Chondrocyte (in vitro differentiated cells): ENCODE data around the gene STXBP5. TPM values are rescaled to one million over a fixed set of nuclear protein-coding genes. Genes with fewer than 3 reads are reported as not detected.

ENCODE experiments used
- DNase-seq: peaks from one replicate; pipeline ENCODE4 v3.0.0; 2021; ENCODE audit warnings: mixed read lengths, low spot score
- H3K27ac Mint-ChIP-seq: one replicate; pipeline ENCODE4 v1.8.0; 2021; ENCODE audit warnings: mild to moderate bottlenecking, moderate library complexity, mixed read lengths; ENCODE audit not compliant: unreplicated experiment
- H3K27me3 Mint-ChIP-seq: 2 replicates; pipeline ENCODE4 v1.8.0; 2021; ENCODE audit warnings: low read depth, mixed read lengths
- H3K36me3 Mint-ChIP-seq: 2 replicates; pipeline ENCODE4 v1.8.0; 2021; ENCODE audit warnings: low read depth, mixed read lengths
- H3K4me1 Mint-ChIP-seq: 2 replicates; pipeline ENCODE4 v1.8.0; 2021; ENCODE audit warnings: low read depth, mild to moderate bottlenecking, mixed read lengths
- H3K4me3 Mint-ChIP-seq: one replicate; pipeline ENCODE4 v1.8.0; 2021; ENCODE audit warnings: mild to moderate bottlenecking, moderate library complexity, mixed read lengths; ENCODE audit not compliant: unreplicated experiment
- H3K9me3 Mint-ChIP-seq: 2 replicates; pipeline ENCODE4 v1.8.0; 2021; ENCODE audit warnings: low read depth, mixed read lengths
- total RNA-seq: library from RNA; stranded (reverse); gene quantifications from 3 replicates; pipeline ENCODE4 v1.2.1, GENCODE V29; 2021
- TF ChIP-seq, protein P1 (sequence below): fragments of 200-600 bp; sonication (generic); IDR thresholded peaks from 2 replicates; pipeline ENCODE4 v1.5.0; 2021; ENCODE audit warnings: antibody characterized with exemption, mild to moderate bottlenecking, moderate library complexity

The STXBP5 gene
- total RNA-seq, 1 donor from 2014 or later = 30.8 TPM

DNA sequence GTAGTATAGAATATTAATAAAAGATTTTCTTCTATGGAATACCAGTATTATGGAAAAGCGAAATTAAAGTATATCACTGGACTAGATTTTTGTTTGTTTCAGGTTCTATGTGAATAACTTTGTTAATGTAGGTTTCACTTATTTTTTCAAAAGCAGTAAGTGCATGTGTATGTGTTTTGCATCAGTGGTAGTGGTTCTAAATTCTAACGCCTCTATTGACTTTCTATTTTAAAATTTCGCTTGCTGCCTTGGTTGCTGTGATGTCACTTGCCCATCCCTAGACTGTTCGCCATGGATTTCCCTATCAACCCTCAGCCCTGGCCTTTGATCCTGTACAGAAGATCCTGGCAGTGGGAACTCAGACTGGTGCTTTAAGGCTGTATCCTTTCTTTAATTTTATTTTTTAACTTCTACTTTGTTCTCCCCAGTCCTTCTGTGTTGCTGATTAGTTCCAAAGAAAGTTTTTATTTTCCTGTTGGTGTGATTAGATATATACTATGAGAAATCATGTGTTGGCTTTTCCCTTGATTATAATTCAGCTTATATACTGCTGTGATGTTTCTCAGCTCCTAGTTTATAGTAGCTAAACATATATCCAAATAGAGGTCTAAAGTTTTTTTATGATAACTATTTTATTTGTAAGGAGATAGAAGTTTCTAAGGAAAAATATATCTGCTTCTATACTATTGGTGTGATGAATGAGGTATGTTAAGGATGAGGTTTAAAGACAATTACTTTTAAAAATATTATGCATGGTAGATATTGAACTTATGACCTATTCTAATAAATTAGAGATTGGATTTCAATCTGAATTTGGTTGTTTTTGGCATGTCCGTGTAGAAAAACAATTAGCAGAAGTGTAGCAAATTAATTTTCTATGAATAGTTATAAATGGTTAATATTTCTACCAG lies 1.7 kb downstream of the STXBP5 start:
- TF ChIP-seq, protein P1, sequence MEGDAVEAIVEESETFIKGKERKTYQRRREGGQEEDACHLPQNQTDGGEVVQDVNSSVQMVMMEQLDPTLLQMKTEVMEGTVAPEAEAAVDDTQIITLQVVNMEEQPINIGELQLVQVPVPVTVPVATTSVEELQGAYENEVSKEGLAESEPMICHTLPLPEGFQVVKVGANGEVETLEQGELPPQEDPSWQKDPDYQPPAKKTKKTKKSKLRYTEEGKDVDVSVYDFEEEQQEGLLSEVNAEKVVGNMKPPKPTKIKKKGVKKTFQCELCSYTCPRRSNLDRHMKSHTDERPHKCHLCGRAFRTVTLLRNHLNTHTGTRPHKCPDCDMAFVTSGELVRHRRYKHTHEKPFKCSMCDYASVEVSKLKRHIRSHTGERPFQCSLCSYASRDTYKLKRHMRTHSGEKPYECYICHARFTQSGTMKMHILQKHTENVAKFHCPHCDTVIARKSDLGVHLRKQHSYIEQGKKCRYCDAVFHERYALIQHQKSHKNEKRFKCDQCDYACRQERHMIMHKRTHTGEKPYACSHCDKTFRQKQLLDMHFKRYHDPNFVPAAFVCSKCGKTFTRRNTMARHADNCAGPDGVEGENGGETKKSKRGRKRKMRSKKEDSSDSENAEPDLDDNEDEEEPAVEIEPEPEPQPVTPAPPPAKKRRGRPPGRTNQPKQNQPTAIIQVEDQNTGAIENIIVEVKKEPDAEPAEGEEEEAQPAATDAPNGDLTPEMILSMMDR = no peak
- Mint-ChIP-seq H3K27ac (peak overlapping the region; percentile 84), H3K27me3 (no peaks in the 10 kb centered on the region), H3K36me3 (peaks cover 2% of the 10 kb centered on the region), H3K4me3 (peak overlapping the region; percentile 97), H3K9me3 (no peaks in the 10 kb centered on the region), H3K4me1 (peaks cover 55% of the 10 kb centered on the region)
- no peak for DNase-seq

DNA sequence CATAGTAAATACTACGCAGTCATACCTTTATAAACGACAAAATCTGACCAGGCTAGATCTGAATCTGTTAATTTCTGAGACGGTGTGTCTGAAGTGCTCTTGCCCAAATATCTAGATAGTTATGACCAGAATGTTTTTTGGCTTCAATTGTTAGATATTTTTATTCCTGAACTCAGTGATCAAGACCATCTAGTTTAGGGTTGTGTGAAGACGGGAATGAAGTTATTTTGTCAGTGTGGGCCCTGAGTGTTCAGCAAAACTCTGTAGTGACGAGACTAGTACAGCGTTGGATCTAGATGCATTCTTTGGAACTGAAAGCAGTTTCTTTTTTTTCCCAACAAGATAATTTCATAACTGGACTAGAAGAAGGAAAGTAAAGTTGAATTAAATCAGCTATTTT lies 3.1 kb downstream of the STXBP5 start:
- Mint-ChIP-seq H3K36me3 (peaks cover 4% of the 10 kb centered on the region), H3K9me3 (no peaks in the 10 kb centered on the region), H3K27me3 (no peaks in the 10 kb centered on the region), H3K27ac (peak overlapping the region; percentile 81), H3K4me1 (peaks cover 53% of the 10 kb centered on the region), H3K4me3 (peak overlapping the region; percentile 58)
- TF ChIP-seq, protein P1 = no peak
- no peak for DNase-seq

DNA sequence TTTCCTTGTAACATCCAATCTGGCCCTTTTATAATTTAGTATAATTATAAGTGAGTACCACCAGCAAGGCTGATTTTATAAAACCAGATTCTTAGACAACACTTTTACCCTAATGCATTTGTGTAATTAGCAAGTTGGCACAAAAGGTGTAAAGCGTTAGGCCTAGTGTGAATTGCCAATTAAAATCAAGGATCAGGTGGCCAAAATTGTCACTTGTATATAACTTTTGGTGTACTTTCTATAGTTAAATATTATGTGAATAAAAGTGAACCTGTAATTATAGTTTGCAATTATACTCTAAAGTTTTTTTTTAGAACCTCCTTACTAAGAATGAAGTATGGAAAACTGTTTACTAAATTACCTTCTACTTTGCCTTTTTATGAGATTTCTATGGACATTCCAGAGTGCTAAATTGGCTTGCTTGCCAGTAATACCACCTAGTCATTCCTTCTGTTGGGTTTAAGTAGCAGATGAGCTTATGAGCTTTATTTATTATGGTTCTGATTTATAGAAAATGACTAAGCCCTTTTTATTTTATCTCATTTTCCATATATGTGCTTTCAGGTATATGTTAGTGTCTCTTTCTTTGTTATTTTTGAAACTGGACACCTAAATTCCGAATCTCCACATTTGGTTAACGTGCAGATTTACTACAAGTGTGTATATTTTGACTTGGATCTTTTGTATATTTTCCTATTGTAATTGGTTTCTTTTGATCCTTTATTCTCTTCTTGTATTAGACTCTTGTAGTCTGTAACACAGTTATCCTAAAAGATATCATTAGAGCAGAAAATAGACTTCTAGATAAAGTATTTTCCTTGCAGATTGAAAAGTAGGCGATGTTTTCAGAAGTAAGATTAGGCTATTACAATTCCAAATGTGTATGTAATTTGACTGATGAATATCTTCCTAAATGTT lies 3.9 kb downstream of the STXBP5 start:
- H3K4me1 Mint-ChIP-seq = peaks cover 59% of the 10 kb centered on the region
- peak overlapping the region; percentile 81 for H3K27ac Mint-ChIP-seq
- H3K9me3 Mint-ChIP-seq = no peaks in the 10 kb centered on the region
- no peak for DNase-seq
- H3K4me3 Mint-ChIP-seq = peak overlapping the region; percentile 58
- H3K36me3 Mint-ChIP-seq = peaks cover 4% of the 10 kb centered on the region
- no peaks in the 10 kb centered on the region for H3K27me3 Mint-ChIP-seq
- TF ChIP-seq, protein P1 = no peak

DNA sequence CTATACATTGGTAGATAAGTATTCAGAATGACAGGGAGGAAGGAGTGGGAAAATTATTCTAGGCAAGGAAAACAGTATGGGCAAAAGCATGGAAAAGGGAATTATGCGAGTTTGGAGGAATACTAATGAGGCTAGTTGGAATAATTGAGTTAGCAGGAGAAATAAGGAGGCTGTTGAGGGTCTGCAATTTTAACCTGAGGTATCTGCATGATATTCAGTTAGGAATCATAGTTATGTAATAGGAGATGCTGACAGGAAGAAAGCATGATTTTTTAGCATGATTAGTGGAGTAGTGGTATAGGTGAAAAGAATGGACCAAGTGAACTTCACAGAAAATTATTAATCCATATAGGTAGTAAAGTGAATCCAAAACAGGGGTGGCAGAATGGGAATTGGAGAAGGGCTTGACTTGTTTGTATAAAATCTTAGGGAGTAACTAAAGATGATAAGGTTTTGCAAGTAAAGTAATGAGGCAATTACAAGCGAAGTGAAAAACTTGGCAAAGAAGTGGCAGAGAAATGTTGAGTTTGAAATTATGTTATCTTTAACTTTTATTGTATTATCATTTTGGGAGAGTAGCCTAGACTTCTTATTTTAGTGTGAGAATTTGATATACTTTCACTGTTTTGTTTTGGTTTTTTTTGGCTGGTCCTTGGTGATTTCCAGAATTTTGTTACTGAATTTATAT lies 5.7 kb downstream of the STXBP5 start:
- H3K27ac Mint-ChIP-seq = no peak overlapping the region
- no peak overlapping the region for H3K4me3 Mint-ChIP-seq
- no peak for DNase-seq
- peaks cover 73% of the 10 kb centered on the region for H3K4me1 Mint-ChIP-seq
- H3K27me3 Mint-ChIP-seq = no peaks in the 10 kb centered on the region
- TF ChIP-seq, protein P1 = no peak
- H3K9me3 Mint-ChIP-seq = no peaks in the 10 kb centered on the region
- peaks cover 4% of the 10 kb centered on the region for H3K36me3 Mint-ChIP-seq
